B cell (primary cell): ENCODE data around the gene COL3A1.

ENCODE experiments used
- CTCF ChIP-seq: fragments of 200-600 bp; IDR thresholded peaks from one replicate; pipeline ENCODE4 v1.8.0; 2022; ENCODE audit warnings: antibody characterized with exemption, mild to moderate bottlenecking
- EZH2 ChIP-seq: IDR thresholded peaks from 2 replicates; pipeline ENCODE4 v1.6.1; 2012; ENCODE audit warnings: borderline replicate concordance, low read depth, mild to moderate bottlenecking, moderate library complexity, low read length; ENCODE audit not compliant: insufficient read depth, poor library complexity, severe bottlenecking

DNA sequence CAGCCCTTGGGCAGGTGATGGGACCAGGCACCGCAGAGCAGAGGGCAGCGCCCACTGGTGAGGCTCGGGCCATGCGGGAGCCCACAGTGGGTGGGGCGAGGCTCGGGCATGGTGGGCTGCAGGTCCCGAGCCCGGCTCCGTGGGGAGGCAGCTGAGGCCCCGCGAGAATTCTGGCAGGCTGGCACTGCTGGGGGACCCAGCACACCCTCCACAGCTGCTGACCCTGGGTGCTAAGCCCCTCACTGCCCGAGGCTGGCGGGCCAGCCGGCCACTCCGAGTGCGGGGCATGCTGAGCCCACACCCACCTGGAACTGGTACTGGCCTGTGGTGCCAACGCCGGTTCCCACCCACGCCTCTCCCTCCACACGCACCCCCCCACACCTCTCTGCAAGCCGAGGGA, 29.7 kb upstream of the COL3A1 start:
- TF ChIP-seq CTCF (no peak), EZH2 (no peak)
